Measurements from ENCODE around the gene UIMC1. TPM values are rescaled to one million over a fixed set of nuclear protein-coding genes. Genes with fewer than 3 reads are reported as not detected.

UIMC1 gene
- total RNA-seq, 1 experiment from 2014 or later = 53.0 TPM

DNA sequence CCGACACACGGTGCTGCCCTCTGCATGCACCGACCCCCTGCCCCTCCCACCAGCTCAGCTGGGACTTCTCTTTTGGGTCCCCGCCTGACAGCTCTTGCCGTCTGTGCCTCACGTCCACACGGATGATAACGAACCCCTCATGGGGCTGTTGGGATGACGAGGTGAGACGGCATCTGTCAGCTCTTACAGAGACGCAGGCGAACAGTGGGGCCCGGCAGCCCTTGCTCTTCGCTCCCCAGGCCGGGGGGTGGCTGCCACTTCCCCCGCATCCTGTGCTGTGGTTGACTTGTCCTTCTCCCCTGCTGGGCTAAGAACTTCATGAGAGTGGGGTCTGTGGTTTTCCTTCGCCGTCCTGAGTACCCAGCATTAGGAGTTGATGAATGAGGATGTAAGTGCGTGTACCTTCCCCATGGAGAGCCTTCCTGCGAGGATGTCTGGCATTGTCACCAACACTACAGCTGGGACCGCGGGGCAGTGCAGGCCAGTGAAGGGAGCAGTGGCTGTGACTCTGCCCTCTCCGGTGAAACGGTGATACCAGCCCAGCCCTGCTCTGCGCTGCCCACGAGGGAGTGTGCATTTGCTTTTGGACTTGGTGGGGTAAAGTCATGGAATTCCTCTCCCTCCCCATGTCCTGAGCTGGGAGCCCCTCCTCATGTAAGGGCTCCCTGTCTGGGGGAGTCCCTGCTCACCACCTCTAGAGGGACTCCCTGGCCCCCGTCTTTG lies 130.6 kb downstream of the UIMC1 start:
- Mint-ChIP-seq H3K4me3 (no peak overlapping the region), H3K27me3 (ENCODE audit: low read depth) (peaks cover 5% of the 10 kb centered on the region), H3K27ac (peak overlapping the region in 1 of 3 experiments; percentile 5; a peak in 3 of 7 replicates), H3K9me3 (no peaks in the 10 kb centered on the region), H3K4me1 (peaks cover 2 to 14% of the 10 kb centered on the region in 2 experiments; a peak in 2 of 4 replicates), H3K36me3 (ENCODE audit: insufficient read depth in 1 of 3, low read depth in 3 of 3) (no peaks in the 10 kb centered on the region; a peak in 1 of 7 replicates)
- H3T11ph ChIP-seq (ENCODE audit: low read length) = no peak overlapping the region
- no peak overlapping the region for H3K4ac ChIP-seq (ENCODE audit: low read depth, low read length)
- no peaks in the 10 kb centered on the region for H3K9me3 ChIP-seq (ENCODE audit: control insufficient read depth, low read depth, low read length)
- no peak overlapping the region for H4K5ac ChIP-seq (ENCODE audit: insufficient read length, low read depth, low read length)
- H2BK5ac ChIP-seq (ENCODE audit: insufficient read length, low read length) = no peak overlapping the region
- H2BK20ac ChIP-seq (ENCODE audit: low read depth, low read length, poor library complexity, severe bottlenecking) = no peak overlapping the region
- no peaks in the 10 kb centered on the region for H3K79me2 ChIP-seq (ENCODE audit: insufficient read depth, low read length)
- no peak overlapping the region for H3K4me2 ChIP-seq (ENCODE audit: insufficient read depth, insufficient read length, low read length)
- no peak for DNase-seq
- H3K18ac ChIP-seq (ENCODE audit: insufficient read length, low read depth, low read length) = no peak overlapping the region
- no peaks in the 10 kb centered on the region for H3K23me2 ChIP-seq (ENCODE audit: insufficient read length, low read depth, low read length, poor library complexity, severe bottlenecking)
- no peaks in the 10 kb centered on the region for H3K4me1 ChIP-seq (ENCODE audit: insufficient read depth, low read length)
- no peak overlapping the region for H3K9ac ChIP-seq (ENCODE audit: extremely low read depth, insufficient read length, low read length)
- TF ChIP-seq, protein P1, sequence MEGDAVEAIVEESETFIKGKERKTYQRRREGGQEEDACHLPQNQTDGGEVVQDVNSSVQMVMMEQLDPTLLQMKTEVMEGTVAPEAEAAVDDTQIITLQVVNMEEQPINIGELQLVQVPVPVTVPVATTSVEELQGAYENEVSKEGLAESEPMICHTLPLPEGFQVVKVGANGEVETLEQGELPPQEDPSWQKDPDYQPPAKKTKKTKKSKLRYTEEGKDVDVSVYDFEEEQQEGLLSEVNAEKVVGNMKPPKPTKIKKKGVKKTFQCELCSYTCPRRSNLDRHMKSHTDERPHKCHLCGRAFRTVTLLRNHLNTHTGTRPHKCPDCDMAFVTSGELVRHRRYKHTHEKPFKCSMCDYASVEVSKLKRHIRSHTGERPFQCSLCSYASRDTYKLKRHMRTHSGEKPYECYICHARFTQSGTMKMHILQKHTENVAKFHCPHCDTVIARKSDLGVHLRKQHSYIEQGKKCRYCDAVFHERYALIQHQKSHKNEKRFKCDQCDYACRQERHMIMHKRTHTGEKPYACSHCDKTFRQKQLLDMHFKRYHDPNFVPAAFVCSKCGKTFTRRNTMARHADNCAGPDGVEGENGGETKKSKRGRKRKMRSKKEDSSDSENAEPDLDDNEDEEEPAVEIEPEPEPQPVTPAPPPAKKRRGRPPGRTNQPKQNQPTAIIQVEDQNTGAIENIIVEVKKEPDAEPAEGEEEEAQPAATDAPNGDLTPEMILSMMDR (conservative IDR thresholded peaks at IDR 0.05) = no peak
- no CpG with 5 or more reads among the region's 27 CpGs for WGBS (ENCODE audit: extremely low coverage, insufficient read length, low lambda C conversion rate)
- no peaks in the 10 kb centered on the region for H3K79me1 ChIP-seq (ENCODE audit: insufficient read depth, low read depth, low read length, poor library complexity, severe bottlenecking)
- no peaks in the 10 kb centered on the region for H4K20me1 ChIP-seq (ENCODE audit: control insufficient read depth, insufficient read depth, insufficient read length)
- no peak overlapping the region for H4K91ac ChIP-seq (ENCODE audit: insufficient read length, low read depth, low read length)
- no peak overlapping the region for H3K14ac ChIP-seq (ENCODE audit: insufficient read depth, low read length)
- no peak overlapping the region for H3K23ac ChIP-seq (ENCODE audit: insufficient read length, low read depth, low read length)
- H2AFZ ChIP-seq (ENCODE audit: low read length) = no peak overlapping the region
- H3K56ac ChIP-seq (ENCODE audit: insufficient read length, low read depth, low read length) = no peak overlapping the region
- H2AK5ac ChIP-seq (ENCODE audit: insufficient read length, low read length) = no peak overlapping the region
- no peak overlapping the region for H4K8ac ChIP-seq (replicated peaks; ENCODE audit: insufficient read length, low read depth, low read length)
- H3K27me3 ChIP-seq (ENCODE audit: insufficient read depth, low read length) = no peaks in the 10 kb centered on the region
- H3K27ac ChIP-seq (ENCODE audit: insufficient read length, low read depth, low read length) = no peak overlapping the region
- no peak overlapping the region for H2BK120ac ChIP-seq (ENCODE audit: low read depth, low read length, poor library complexity, severe bottlenecking)
- H2BK15ac ChIP-seq (ENCODE audit: low read depth, low read length) = no peak overlapping the region
- no peak overlapping the region for H2BK12ac ChIP-seq (ENCODE audit: insufficient read length, low read depth, low read length)

Data from H9 (cell line).